Stimulated activated naive CD4-positive, alpha-beta T cell (primary cell): ENCODE results near the gene PRKAG2.

Experiments
- DNase-seq, 6 experiments: peaks; one replicate each; lab custom pipeline; 2025; lab: John Stamatoyannopoulos, UW

Gene PRKAG2

DNA sequence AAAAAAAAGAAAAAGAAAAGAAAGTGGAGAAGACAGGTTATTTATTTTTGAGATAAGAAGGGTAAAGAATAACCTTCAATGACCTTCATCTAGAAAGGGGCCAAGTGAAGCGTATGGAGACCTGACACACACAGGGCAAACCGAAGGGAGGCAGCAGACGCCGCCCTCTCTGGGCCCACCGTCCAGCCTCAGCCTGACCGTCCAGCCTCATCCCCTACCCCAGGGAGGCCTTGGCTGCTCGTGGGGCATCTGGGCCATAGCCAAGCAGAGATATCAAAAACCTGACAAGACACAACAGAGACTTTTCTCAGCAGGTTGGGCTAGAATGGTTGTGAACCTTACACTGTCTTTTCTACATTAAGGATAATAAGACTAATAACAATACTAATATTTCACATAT, 10.9 kb downstream of the PRKAG2 start:
- no peak for DNase-seq

DNA sequence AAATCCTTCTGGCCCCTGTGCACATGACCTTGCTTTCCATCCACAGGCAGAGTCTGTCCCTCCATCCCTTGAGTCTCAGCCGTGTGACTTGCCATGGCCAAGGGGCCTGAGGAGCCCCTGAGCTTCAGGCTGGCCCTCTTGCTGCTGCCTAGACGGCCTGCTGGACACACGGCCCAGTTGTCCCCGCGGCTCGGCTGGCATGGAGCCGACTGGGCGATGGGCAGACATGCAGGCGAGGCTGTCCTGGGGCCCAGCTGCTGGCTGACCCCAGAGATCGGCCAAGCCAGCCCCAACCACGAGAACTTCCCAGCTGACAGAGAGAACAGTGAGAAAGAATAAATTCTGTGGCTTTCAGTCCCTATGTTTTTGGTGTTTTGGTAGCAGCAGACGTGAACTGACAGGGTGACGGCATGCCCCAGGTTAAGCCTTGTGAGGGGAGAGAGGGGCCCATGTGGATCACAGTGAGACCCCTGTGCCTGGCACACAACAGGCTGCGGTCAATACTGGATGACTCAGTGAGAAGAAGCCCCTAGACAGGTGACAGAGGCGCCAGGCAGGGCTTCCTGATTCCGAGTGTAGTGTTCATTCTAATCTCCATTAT, 11.7 kb downstream of the PRKAG2 start:
- no peak for DNase-seq

DNA sequence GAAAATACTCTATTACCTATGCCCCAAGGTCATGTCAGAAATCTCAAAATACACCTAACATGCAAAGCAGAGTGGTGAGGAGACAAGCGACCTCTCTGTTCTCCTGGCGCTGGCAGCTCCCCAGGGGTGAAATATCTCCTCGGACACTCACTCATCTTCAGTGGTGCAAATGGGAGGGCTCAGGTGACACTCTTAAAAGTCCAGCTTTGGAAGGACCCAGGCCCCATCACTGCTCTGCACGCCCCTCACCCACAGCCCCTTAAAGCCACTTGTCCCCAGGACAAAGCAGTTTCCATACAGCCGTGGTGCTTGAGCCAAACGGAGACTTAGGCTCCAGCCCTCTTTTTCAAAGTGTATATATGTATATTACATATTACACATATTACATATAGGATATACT, 12.4 kb downstream of the PRKAG2 start:
- no peak for DNase-seq

DNA sequence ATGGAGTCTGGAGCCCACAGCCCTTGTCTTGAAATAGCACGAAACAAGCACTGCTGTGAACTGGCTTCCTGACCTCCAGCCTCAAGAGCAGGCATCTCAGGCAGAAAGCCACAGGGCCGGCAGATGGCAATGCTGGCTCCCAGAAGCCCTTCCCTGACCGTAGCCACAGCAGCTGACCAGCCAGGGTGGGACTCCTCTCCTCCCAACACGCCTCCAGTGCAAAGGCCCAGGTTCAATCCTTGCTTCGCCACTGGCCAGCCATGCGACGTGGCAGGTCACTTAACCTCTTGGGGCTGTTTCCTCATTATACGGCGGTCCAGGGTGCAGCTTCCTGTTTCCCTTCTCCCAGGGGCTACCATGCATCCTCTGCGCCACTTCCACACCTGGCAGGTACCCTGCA, 12.8 kb downstream of the PRKAG2 start:
- no peak for DNase-seq

DNA sequence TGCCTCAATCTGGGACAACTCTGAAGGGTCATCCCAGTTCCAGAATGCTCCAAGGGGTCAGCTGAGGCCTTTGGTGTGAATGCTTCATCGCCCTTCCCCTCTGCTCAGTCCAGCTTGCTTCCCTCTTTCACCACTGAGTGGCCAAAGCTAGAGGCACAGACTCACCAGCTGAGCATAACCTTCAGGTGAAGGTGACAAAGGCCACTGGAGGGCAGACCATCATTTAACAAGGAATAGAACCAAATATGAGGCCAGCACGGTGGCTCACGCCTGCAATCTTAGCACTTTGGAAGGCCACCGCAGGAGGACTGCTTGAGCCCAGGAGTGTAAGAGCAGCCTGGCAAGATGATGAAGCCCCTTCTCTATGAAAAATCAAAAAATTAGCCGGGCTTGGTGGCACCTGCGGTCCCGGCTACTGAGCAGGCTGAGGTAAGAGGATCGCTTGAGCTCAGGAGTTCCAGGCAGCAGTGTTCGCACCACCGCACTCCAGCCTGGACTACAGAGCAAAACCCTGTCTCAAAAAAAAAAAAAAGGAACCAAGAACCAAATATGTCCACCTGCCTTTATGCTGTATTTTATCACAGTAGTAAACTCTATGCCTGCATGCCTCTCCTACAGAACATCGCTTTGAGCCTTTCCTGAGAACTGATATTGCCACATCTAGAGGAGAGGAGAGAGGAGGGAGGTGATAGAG, 13.4 kb downstream of the PRKAG2 start:
- DNase-seq, result no peak

DNA sequence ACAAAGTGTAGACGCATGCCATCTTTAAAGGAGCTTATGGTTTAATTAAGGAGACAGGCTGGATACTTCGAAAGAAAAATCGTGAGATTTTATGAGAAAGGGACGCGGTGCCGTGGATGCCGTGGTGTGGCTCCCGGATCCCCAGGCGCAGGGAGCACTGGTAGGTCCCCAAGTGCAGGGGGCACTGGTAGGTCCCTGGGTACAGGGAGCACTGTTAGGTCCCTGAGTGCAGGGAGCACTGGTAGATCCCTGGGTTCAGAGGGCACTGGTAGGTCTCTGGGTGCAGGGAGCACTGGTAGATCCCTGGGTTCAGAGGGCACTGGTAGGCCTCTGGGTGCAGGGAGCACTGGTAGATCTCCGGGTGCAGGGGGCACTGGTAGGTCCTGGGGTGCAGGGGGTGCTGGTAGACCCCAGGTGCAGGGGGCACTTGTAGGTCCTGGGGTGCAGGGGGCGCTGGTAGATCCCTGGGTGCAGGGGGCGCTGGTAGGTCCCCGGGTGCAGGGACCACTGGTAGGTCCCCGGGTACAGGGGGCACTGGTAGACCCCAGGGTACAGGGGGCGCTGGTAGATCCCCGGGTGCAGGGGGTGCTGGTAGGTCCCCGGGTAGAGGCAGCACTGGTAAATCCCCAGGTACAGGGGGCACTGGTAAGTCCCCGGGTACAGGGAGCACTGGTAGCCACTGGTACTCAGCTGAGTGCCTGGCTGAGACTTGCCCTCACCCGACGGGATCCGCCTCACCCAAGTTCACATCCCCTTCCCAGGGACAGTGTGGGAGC, 14.1 kb downstream of the PRKAG2 start:
- no peak for DNase-seq

DNA sequence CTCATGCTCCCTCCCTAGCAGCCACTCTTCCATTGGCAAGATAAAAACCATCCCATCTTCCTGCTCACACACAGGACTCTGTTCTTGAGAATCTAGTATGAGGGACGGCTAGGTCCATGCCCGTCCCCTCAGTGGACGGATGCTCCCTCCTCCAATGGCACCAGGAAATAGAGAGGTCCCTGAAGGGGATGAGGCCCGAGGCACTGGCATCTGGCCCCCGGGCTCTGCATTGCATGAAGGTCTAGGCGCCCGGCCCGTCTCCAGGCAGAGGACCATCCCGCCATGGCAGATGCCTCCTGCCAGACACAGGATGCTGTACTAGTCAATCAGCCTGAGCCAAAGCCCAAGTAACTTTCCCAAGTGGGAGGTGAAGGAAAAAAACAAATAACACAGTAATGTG, 15.0 kb downstream of the PRKAG2 start:
- no peak for DNase-seq

DNA sequence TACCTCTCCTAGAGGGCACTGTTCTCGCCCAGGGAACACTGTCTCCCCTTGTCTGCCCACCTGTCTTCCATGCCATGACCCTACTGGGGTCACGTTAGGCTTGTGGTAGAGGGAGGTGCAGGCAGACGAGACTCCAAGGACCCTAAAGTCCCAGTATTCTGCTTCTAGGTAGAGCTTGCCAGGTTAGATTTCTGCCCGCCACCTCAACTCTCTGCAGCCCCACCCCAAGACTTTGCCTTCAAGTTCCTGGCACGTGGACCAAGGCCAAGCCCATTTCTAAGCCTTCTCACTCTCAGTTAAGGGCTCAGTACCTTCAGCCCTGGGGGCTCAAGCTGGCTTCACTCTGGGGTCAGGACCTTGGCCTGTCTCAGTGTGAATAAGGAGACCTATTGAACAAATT, 16.1 kb downstream of the PRKAG2 start:
- DNase-seq, result no peak

DNA sequence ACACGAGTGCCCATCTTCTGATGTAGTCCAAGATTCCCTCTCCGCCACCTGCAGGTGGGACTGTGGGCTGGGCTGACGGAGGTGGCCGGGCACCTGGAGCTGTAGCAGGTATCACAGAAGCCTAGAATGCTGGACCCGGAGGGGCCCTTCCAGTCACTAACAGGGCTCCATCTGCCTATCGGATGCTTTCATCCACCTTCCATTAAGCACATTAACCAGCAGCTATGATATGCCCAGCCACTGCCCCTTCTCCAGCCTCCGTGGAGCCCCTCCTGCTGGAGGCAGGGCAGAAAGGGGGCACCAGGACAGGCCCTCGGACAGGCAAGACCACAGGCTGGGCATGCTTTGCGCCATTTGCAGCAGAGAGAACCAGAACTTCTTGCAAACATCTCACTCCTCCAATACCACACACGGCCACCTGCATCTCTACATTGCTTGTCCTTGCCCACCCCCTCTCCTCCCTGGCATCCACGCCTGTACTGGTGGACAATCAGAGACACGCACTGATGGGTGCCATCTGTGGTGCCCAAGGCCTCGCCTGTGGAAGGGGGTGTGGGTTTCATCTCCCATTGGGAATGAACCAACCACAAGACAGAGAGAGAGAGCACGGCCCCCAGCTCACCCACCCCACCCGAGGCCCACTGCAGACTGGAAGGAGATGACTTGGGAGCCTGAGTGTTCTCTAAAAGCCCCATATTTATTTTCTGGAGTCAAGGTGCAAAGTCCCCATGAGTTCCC, 16.8 kb downstream of the PRKAG2 start:
- DNase-seq, result no peak

DNA sequence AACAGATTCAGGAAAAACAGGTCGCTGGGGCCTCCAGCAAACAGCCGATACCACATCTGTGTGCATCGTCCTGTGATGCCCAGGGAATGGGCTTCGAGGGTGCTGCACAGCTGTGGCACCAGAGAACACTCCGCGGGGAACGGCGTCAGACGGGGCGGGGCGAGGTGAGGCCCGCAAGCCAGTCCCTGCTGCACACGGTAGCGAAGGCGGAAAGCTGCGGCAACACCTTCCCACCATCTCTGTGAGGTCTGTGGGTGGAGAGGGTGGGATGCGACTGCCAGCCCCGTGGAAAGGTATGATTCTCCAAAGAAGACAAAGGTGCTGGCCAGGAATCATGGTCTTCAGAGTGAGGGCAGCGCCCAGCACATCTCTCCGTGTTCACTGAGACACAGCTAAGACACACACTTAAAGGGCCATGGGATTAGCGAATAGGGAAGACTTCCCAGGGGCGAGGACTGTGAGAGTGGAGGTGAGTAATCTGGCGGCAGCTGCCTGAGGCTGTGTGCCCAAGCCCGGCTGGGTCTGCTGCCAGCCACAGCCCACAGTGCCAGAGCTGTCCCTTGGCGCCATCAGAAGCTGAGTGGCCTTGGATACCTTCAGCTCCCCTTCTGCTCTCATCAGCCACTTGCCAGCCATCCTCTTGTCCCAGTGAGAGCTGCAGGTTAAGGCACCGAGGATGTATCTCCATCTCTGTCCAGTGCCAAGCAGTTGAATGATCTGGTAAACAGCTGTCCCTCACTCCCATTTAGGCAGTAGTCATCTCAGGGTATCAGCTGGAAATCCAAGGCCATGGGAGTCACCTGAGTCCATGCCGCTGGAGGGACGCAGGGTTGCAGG, 17.6 kb downstream of the PRKAG2 start:
- no peak for DNase-seq

DNA sequence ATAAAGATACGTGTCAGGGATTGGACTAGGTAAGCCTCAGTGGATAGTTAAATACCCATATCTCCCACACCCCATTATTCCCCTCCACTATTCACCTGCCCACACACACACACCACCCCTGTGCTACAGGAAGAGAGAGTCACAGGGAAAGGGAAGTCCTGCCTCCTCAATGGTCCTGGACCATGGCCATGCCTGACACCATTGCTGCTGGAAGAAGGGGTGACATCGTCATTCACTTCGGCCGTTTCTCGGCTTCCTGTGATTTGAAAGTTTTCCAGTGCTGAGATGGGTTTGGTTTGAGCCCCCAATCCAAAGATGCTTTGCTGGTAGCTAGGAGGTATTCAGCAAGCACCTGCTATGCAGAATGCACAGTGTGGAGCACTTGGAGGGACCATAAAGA, 18.5 kb downstream of the PRKAG2 start:
- no peak for DNase-seq

DNA sequence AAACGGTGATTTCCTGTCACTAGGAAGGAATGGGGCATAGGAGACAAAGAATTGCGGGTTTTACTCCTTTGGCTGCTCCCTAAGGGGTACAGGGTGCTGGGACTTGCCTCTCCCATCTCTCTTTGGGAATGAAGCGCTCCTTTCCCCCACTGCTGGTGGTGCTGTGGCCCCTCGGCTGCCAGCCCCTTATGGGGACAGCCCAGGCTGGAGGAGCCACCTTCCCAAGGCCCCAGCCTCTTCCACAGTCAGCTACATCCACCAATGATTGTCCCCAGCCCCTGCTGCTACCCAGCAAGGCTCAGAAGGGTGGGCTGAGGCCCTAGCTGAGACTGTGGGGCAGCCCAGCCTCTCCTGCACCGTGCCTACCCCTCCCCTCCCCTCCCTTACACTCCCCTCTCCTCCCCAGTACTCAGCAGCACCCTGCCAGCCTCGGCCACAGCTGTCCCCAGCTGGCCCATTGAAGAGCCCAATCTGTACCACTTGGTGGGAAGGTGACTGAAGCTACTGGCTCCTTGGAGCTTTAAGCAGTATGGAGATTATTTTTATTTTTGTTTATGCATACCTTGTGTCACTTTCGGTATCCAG, 19.0 kb downstream of the PRKAG2 start:
- DNase-seq, result no peak

DNA sequence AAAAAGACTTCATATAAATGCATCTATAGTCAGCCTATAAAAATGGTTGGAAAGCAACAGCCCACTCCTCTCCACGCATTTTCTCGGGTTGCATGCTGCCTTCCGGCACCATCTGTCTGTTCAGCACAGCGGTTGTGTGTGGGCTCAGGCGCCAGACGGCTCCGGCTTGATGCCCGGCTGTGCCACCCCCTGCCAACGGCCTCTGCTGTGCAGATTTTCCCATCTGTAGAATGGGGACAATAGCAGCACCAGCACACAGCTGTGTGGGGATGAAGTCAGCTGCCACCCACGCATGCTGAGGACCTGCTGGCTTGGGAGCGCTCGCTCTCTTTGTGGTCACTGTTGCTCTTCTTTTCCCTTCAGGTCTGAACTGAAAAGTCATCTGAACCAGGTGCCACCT, 19.5 kb downstream of the PRKAG2 start:
- no peak for DNase-seq

DNA sequence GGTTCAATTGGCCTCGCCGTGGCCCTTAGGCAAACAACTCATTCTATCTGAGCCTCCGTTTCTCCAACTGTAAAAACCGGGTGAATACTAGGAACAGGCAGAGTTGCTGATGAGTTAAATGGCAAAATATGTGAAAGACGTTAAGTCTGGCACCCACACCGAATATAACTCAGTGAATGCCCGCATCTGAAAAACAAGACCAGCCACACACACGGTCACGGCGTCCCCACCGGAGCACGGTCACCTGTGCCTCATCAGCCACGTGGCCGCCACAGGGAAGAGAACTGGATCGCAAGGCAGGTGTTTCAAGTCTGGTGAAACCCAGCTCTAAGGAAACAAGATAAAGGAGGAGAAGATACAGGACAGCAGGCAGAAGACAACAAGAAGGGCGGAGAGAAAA, 20.4 kb downstream of the PRKAG2 start:
- DNase-seq, result no peak

DNA sequence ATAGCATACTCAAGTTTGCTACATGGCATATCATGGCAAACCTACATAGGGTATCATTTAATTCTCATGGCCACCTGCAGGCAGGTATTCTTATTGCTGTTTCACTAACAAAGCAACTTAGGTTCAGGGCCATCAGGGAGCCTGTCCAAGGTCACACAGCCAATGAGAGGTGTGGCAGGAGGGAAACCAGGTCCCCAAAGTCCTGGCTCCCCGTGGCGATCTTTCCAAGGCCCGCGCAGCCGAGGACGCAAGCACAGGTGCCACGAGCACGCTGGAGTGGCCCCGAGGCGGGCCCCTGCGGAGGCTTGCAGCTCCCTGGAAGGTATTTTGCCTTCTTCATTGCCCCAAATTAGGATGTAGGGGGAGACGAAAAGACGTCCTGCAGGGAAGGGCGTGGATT, 20.8 kb downstream of the PRKAG2 start:
- DNase-seq, result no peak

DNA sequence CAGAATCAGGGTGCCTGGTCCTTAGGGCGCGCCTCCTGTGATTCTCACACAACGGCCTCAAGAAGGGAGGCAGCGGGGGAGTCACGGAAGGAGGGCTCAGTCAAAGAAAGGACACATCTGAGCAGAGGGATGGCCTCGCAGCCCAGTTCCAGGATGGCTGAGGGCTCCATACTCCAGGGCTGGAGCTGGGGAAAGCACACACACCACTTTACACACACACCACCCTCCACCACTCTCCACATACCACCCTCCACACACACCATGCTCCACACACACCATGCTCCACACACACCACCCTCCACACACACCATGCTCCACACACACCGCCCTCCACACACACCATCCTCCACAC, 22.2 kb downstream of the PRKAG2 start:
- no peak for DNase-seq

DNA sequence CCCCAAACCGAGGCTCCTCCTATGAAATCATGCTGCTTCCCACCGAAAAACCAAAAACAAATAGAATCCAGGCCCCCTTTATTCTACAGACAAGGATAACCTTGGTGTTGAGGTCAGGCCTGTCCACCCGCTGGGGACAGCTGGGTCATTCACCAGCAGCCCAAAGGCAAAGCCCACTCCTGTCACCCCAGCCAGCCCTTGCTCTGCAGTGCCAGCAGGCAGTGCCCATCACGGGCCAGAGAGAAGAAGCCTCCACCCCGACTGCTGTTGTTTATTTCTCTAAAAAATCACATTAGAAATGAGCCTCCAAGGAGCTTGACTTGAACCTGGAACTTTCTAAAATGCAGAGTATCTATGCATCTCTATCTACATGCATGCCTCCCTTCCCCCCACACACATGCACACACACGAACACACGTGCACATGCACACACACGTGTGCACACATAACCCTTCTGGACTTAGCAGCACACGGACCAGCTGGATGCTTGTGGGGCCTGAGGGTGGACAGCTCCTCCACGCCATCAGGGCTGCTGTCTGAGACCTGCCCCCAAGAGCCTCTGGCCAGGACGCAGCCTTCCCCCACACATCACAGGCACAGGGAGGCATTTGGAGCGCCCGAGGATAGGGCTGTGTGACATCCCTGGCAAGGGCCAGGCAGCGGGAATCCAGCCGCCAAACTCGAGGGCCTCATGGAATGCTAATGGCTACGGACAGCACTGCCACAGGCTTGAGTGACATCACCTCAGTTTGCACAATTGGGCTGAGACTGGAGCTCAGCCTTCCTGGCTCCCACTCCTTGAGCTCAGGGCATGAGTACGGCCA, 22.8 kb downstream of the PRKAG2 start:
- DNase-seq, result no peak

DNA sequence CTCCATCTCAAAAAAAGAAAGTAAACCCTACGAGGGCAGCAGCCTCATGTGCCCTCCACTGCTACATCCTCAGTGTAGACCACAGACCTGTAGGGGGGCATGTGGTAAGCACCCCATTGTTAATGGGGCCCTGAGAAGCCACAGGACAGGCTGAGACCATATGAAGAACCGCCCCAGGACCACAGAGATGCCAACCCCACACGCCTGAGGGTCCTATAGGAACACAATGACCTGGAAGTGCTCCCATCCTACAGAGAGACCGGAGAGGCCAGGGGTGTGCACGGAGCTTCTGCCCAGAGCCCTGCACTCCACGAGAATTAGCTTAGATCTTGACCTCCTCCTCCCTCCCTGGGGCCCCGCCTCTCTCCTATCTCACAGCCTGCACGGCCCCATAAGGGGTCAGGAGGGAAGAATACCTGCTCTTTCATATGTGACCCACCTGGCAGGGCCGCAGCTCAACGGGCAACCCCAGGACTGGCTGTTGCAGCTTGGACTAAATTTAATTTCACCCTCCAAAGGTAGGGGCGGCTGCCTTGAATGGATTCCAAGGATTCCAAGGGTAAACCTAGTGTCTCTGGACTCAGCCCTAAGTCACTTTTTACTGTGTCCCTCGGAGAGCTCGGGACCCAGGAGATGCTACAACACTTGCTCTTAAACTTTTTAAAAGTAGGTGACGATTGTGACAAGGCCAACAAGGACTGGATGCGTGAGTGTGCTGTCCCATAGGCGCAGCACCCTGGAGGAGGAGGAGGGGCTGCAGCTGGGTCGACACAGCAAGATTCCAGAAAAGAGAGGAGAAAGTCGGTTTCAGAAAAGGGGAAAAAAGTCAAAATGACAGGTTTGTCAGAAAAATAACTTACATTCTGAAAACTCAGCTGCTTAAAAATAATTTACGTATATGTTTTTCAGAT, 24.2 kb downstream of the PRKAG2 start:
- DNase-seq, result no peak

DNA sequence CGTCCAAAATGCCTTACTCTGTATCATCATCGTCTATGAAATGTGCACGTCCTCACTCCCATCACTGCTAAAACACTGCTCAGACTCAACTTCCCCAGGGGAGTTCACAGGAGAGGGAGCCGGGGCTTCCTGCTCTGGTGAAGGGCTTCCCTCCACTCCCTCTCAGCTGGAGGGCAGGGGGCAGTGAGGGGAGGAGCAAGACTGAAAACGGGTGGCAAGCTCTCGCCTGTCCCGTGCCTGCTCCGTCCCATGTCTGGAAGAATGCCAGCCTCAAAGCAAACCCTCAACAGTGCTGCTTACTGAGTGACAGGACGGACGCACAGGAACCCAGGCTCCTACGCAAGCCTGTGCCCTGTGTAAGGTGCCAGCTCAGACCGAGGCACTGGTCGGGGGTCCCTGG, 25.1 kb downstream of the PRKAG2 start:
- DNase-seq, result no peak
